Muscle of leg (tissue), 11 donors: ENCODE results near the gene IGF1R. TPM values are rescaled to one million over a fixed set of nuclear protein-coding genes. Genes with fewer than 3 reads are reported as not detected.

ENCODE experiments used
- DNase-seq: peaks from one replicate; pipeline ENCODE4 v3.0.0; 2013
- H3K27ac ChIP-seq: one replicate; pipeline ENCODE4 v1.5.1; 2013; ENCODE audit warnings: mild to moderate bottlenecking, low read length, control low read depth
- H3K27me3 ChIP-seq: one replicate; pipeline ENCODE4 v1.6.1; 2013; ENCODE audit warnings: low read length; ENCODE audit not compliant: control insufficient read depth, insufficient read depth
- H3K36me3 ChIP-seq: one replicate; pipeline ENCODE4 v1.6.1; 2013; ENCODE audit warnings: low read length; ENCODE audit not compliant: control insufficient read depth, insufficient read depth
- H3K4me1 ChIP-seq: one replicate; pipeline ENCODE4 v1.6.1; 2013; ENCODE audit warnings: low read length; ENCODE audit not compliant: control insufficient read depth, insufficient read depth
- H3K4me3 ChIP-seq: one replicate; pipeline ENCODE4 v1.5.1; 2013; ENCODE audit warnings: low read length, control low read depth
- H3K9me3 ChIP-seq: replicated peaks from 2 replicates; pipeline ENCODE4 v1.6.1; 2013; ENCODE audit warnings: low read depth, low read length; ENCODE audit not compliant: control insufficient read depth
- WGBS: methylation state at CpG from one replicate; pipeline ENCODE4 v1.1.5; 2013; ENCODE audit warnings: missing lambda C conversion rate; ENCODE audit not compliant: insufficient coverage; 5-methylcytosine and 5-hydroxymethylcytosine counted together
- polyA plus RNA-seq, 8 donors: library from polyadenylated mRNA; unstranded; fragments of 120-200 nt; gene quantifications; one replicate each; pipeline versions ENCODE4 v1.2.1 to v1.2.3, GENCODE V29; 2013; ENCODE audit warnings: inconsistent platforms in 1 of 8, low replicate concordance in 1 of 8; ENCODE audit not compliant: insufficient read length in 8 of 8, insufficient read depth in 1 of 8
- total RNA-seq: library from RNA; stranded (reverse); fragments of 120-200 nt; gene quantifications from one replicate; pipeline ENCODE4 v1.2.4, GENCODE V29; 2013

Gene IGF1R
- total and polyA plus RNA-seq, 9 donors = 13.0 to 19.7 (median 18.3) TPM

- Histone ChIP-seq H3K9me3 (no peaks in the 10 kb centered on the region), H3K27me3 (no peaks in the 10 kb centered on the region), H3K36me3 (peaks cover 9% of the 10 kb centered on the region), H3K27ac (no peak overlapping the region), H3K4me1 (peaks cover 14% of the 10 kb centered on the region), H3K4me3 (no peak overlapping the region)
- DNase-seq = no peak
- WGBS = no CpG with 5 or more reads among the region's 4 CpGs
Measured at GRCh38 chr15:98902931-98903330, 254.6 kb downstream of the IGF1R start.

DNA sequence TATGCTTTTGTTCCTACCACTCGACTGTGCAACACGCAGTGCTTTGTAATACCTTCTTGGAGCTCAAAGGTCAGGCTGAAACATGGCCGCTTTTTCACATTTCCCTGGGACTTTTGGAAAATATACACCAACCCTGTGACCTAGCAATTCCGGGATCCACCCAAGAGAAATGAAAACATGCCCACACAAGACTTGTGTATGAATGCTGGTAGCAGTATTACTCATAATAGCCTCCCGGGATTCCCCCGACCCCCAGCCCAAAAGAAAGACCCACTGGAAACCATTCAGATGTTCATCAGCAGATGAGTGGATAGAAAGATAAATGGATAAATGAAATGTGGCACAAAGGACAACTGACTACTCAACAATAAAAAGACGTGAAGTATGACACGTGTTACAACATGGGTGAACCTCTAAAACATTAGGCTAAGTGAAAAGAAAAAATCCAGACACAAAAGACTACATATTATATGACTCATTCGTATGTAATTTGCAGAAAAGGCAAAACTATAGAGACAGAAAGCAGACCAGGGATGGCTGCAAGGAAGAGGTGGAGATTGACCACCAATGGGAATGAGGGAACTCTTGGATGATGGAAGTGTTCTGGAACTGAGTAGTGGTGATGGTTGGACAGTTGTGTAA lies 255.2 kb downstream of the IGF1R start:
- H3K9me3 ChIP-seq = no peaks in the 10 kb centered on the region
- peaks cover 13% of the 10 kb centered on the region for H3K36me3 ChIP-seq
- no peak for DNase-seq
- H3K27ac ChIP-seq = no peak overlapping the region
- 90% methylated on average over 2 of the region's 9 CpGs for WGBS
- H3K4me3 ChIP-seq = no peak overlapping the region
- peaks cover 15% of the 10 kb centered on the region for H3K4me1 ChIP-seq
- H3K27me3 ChIP-seq = no peaks in the 10 kb centered on the region

GRCh38 chr15:98904544-98904943 lies 256.2 kb downstream of the IGF1R start:
- WGBS = 40% methylated on average over 2 of the region's 4 CpGs
- no peaks in the 10 kb centered on the region for H3K9me3 ChIP-seq
- peak; percentile 46 for DNase-seq
- H3K27me3 ChIP-seq = no peaks in the 10 kb centered on the region
- H3K27ac ChIP-seq = no peak overlapping the region
- peaks cover 15% of the 10 kb centered on the region for H3K36me3 ChIP-seq
- peaks cover 15% of the 10 kb centered on the region for H3K4me1 ChIP-seq
- H3K4me3 ChIP-seq = no peak overlapping the region

DNA sequence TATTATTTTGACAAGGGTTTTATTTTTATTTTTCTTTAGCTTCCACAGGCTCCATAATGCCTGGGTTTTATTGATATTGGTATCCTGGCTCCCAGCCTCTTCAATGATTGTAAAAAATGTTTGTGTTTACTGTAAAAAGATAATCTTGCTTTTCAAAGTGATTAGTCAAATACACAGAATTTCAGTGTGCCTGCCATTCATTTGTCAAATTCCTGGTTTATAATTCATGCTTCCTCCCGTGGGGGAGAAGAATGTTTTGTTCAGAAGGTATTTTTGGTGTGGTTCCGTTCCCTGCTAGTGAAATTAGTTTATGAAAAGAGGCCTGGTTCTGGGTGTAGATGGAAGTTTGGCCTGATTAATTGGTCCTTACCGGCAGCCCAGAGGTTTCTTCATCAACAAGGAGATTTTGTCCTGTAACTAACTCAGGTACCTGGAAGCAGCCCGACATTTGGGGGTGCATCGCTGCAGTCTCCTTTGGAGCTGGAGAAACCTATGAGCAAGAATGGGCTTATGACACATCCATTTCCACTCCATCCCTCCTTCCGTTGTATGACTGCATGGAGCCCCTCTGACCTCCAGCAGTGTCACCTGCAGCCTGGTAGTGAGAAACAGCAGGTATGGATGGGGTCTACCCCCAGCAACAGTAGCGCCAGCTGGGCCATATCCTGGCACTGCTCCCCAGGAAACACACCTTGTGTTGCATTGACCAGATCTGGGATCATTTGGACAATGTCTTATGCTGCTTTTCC lies 257.8 kb downstream of the IGF1R start:
- no peaks in the 10 kb centered on the region for H3K27me3 ChIP-seq
- H3K4me3 ChIP-seq = no peak overlapping the region
- peaks cover 21% of the 10 kb centered on the region for H3K36me3 ChIP-seq
- H3K27ac ChIP-seq = no peak overlapping the region
- peaks cover 15% of the 10 kb centered on the region for H3K4me1 ChIP-seq
- no CpG with 5 or more reads among the region's 7 CpGs for WGBS
- H3K9me3 ChIP-seq = no peaks in the 10 kb centered on the region
- DNase-seq = no peak

GRCh38 chr15:98906712-98907083 lies 258.4 kb downstream of the IGF1R start:
- peaks cover 26% of the 10 kb centered on the region for H3K36me3 ChIP-seq
- H3K27ac ChIP-seq = peak overlapping the region; percentile 3
- H3K9me3 ChIP-seq = no peaks in the 10 kb centered on the region
- peaks cover 15% of the 10 kb centered on the region for H3K4me1 ChIP-seq
- peak; percentile 49 for DNase-seq
- 46% methylated on average over 6 of the region's 6 CpGs for WGBS
- H3K4me3 ChIP-seq = no peak overlapping the region
- no peaks in the 10 kb centered on the region for H3K27me3 ChIP-seq

- Histone ChIP-seq H3K27ac (no peak overlapping the region), H3K9me3 (no peaks in the 10 kb centered on the region), H3K36me3 (peaks cover 38% of the 10 kb centered on the region), H3K4me3 (no peak overlapping the region), H3K27me3 (no peaks in the 10 kb centered on the region), H3K4me1 (peaks cover 15% of the 10 kb centered on the region)
- 75% methylated on average over 2 of the region's 4 CpGs for WGBS
- DNase-seq = no peak
Measured at GRCh38 chr15:98907927-98908471, 259.7 kb downstream of the IGF1R start.

DNA sequence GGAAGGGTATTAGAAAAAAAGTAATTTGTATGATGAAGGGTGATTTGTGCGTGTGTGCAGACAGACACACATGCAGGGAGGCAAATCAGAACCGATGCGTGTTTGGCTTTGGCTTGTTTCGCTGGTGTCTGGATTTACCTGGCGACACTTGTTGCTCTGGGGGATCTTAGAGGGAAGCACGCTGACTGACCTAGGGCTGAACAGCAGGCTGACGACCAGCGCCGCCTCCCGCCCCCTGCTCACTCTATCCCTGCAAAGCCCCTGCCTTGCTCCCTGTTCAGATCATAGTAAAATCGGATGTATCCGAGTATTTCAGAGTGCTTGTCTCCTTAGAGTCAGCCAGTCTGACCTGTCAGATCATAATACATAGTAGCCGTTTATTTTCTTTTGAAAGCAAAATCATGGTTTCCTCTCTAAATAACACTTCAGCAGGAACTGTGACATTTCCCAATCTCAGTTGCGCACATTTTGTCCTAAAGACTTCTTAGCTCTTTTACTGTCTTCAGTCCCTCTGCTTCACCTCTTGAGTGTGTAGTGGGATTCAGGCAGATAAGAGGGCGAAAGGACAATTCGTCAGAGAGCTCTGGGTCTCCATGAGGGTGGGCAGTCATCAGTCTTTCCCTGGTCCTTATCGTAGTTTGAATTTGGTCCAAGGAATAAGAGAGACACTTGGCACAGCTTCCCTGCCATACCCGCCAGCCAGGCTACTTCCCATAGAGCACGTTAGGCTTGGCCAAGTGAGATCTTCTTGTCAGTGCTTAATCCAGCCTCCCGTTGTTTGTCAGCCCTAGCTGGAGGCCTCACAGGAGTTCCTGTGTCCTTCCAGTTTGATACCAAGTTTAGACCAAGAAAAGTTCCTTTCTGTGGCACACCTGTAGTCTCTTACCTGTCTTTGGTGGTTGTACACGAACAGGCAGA lies 261.9 kb downstream of the IGF1R start:
- Histone ChIP-seq H3K36me3 (peaks cover 54% of the 10 kb centered on the region), H3K4me3 (no peak overlapping the region), H3K27ac (no peak overlapping the region), H3K9me3 (no peaks in the 10 kb centered on the region), H3K27me3 (no peaks in the 10 kb centered on the region), H3K4me1 (peaks cover 18% of the 10 kb centered on the region)
- no peak for DNase-seq
- 87% methylated on average over 19 of the region's 21 CpGs for WGBS

- no peak for DNase-seq
- H3K27ac ChIP-seq = no peak overlapping the region
- H3K27me3 ChIP-seq = no peaks in the 10 kb centered on the region
- 89% methylated on average over 3 of the region's 7 CpGs for WGBS
- H3K9me3 ChIP-seq = no peaks in the 10 kb centered on the region
- no peak overlapping the region for H3K4me3 ChIP-seq
- H3K36me3 ChIP-seq = peaks cover 69% of the 10 kb centered on the region
- H3K4me1 ChIP-seq = peaks cover 5% of the 10 kb centered on the region
Measured at GRCh38 chr15:98914626-98915025, 266.3 kb downstream of the IGF1R start.

DNA sequence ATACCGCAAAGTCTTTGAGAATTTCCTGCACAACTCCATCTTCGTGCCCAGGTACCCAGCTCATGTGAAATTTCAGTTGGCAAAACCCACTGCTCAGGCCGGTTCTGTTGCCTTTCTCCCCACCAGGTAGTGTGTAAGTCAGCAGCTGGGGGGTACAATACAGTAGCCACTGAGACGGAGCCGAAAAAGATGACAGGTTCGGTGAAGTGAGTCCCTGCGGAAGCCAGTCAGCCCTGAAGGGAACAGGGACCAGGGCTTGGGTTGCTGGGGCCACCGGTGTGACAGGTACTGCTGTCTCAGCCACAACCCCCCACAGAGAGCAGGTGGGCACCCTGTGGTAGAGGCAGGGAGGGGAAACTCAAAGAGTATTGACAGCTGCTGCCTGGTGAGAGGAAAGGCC lies 268.5 kb downstream of the IGF1R start:
- 100% methylated on average over 3 of the region's 8 CpGs for WGBS
- H3K36me3 ChIP-seq = peaks cover 71% of the 10 kb centered on the region
- H3K4me3 ChIP-seq = no peak overlapping the region
- no peaks in the 10 kb centered on the region for H3K9me3 ChIP-seq
- no peak for DNase-seq
- H3K4me1 ChIP-seq = peaks cover 5% of the 10 kb centered on the region
- H3K27ac ChIP-seq = no peak overlapping the region
- no peaks in the 10 kb centered on the region for H3K27me3 ChIP-seq

DNA sequence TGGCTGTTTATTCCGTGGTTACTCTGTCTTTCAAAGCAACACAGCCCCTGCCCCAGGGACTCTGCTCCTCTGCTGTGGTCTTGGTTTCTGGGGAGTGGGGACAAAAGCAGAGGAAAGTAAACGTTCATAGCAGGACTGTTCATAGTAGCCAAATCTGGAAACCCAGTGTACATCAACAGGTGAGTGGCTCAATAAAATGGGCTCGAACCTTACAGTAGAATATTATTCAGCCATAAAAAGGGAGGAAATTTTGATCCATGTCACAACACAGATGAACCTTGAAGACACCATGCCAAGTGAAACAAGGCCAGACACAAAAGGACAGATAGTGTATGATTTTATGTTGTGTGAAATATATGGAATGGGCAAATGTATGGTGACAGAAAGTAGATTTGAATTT lies 269.1 kb downstream of the IGF1R start:
- H3K27ac ChIP-seq = no peak overlapping the region
- no peak for DNase-seq
- no peak overlapping the region for H3K4me3 ChIP-seq
- H3K9me3 ChIP-seq = no peaks in the 10 kb centered on the region
- no peaks in the 10 kb centered on the region for H3K27me3 ChIP-seq
- WGBS = 92% methylated on average over 2 of the region's 3 CpGs
- H3K36me3 ChIP-seq = peaks cover 71% of the 10 kb centered on the region
- H3K4me1 ChIP-seq = peaks cover 5% of the 10 kb centered on the region
